Activated CD8-positive, alpha-beta T cell treated with anti-CD3 and anti-CD28 coated beads for 36 hours (primary cell): ENCODE measurements around the gene USP47. TPM values are rescaled to one million over a fixed set of nuclear protein-coding genes. Genes with fewer than 3 reads are reported as not detected.
A peak's percentile ranks its signal among the peaks of the same experiment; 100 is the strongest.

ENCODE experiments used
- ATAC-seq: fragments of 200-7000 bp; cut with Tn5 transposase; one replicate; pipeline ENCODE4 v1.10.0; 2021; ENCODE audit warnings: mild to moderate bottlenecking, moderate library complexity
- CTCF ChIA-PET: fragments of 350-600 bp; sonication (Branson Sonifier 250); formaldehyde crosslinking; loops from one replicate; lab custom pipeline; 2021; ENCODE audit warnings: antibody characterized with exemption; lab: Charles Lee
- POLR2A ChIA-PET: fragments of 350-600 bp; sonication (Branson Sonifier 250); formaldehyde crosslinking; loops from one replicate; lab custom pipeline; 2021; ENCODE audit warnings: antibody characterized with exemption; lab: Charles Lee
- DNase-seq: peaks from one replicate; pipeline ENCODE4 v3.0.0-alpha.2; 2020
- H3K27ac Mint-ChIP-seq: one replicate; pipeline ENCODE4 v1.8.0; 2021; ENCODE audit warnings: mild to moderate bottlenecking, mixed read lengths
- H3K27me3 Mint-ChIP-seq: one replicate; pipeline ENCODE4 v1.8.0; 2021; ENCODE audit warnings: mixed read lengths
- H3K36me3 Mint-ChIP-seq: one replicate; pipeline ENCODE4 v1.8.0; 2021; ENCODE audit warnings: low read depth, mixed read lengths
- H3K4me1 Mint-ChIP-seq: one replicate; pipeline ENCODE4 v1.8.0; 2021; ENCODE audit warnings: low read depth, mixed read lengths
- H3K4me3 Mint-ChIP-seq: one replicate; pipeline ENCODE4 v1.8.0; 2021; ENCODE audit warnings: mild to moderate bottlenecking, moderate library complexity, mixed read lengths
- H3K9me3 Mint-ChIP-seq: one replicate; pipeline ENCODE4 v1.8.0; 2021; ENCODE audit warnings: mixed read lengths
- CTCF ChIP-seq: fragments of 200-600 bp; IDR thresholded peaks from one replicate; pipeline ENCODE4 v1.8.0; 2022; ENCODE audit warnings: antibody characterized with exemption, mild to moderate bottlenecking
- intact Hi-C: fragments of 100-400 bp; cut with micrococcal nuclease; formaldehyde crosslinking; loops from one replicate; pipeline ENCODE4 v1.10.0; 2022
- total RNA-seq, 2 experiments: library from RNA; stranded (reverse); gene quantifications; one replicate each; pipeline ENCODE4 v1.2.3, GENCODE V29; 2021

The USP47 gene
- total RNA-seq, 2 experiments from 2014 or later, result 37.8 to 39.7 TPM

GRCh38 chr11:11862999-11863398 is 21.2 kb downstream of the USP47 start:
- H3K36me3 Mint-ChIP-seq, result peaks cover 16% of the 10 kb centered on the region
- no peak overlapping the region for H3K4me3 Mint-ChIP-seq

GRCh38 chr11:11864332-11864731 is 22.6 kb downstream of the USP47 start:
- TF ChIP-seq CTCF, result no peak
- POLR2A ChIA-PET, result interaction anchor here (0.9 to 1.0 kb wide), 2 partner anchors 11 to 23 kb away, joined by 3 to 4 read pairs; no protein-coding TSS in a partner anchor
- Mint-ChIP-seq H3K4me3 (no peak overlapping the region), H3K4me1 (peaks cover 58% of the 10 kb centered on the region), H3K27ac (no peak overlapping the region), H3K27me3 (no peaks in the 10 kb centered on the region), H3K9me3 (peaks cover 3% of the 10 kb centered on the region), H3K36me3 (peaks cover 19% of the 10 kb centered on the region)
- CTCF ChIA-PET, result interaction anchor here (1.2 to 4.0 kb wide), 3 partner anchors 15 to 76 kb away, joined by 4 to 24 read pairs (median 5); no protein-coding TSS in a partner anchor
- DNase-seq (no peak), ATAC-seq (peak; percentile 64)
- intact Hi-C loops, result no loop called here

More at GRCh38 chr11:11862999-11863398, 21.2 kb downstream of the USP47 start:
- no peak for TF ChIP-seq CTCF
- ChIA-PET POLR2A (interaction anchor here (1.8 kb wide), 1 partner anchor 9 kb away, joined by 5 read pairs; no protein-coding TSS in a partner anchor), CTCF (interaction anchor here (1.2 to 4.0 kb wide), 3 partner anchors 13 to 74 kb away, joined by 3 to 24 read pairs (median 5); no protein-coding TSS in a partner anchor)
- ATAC-seq, result no peak
- H3K27ac Mint-ChIP-seq, result no peak overlapping the region
- H3K4me1 Mint-ChIP-seq, result peaks cover 69% of the 10 kb centered on the region
- no peak for DNase-seq
- intact Hi-C loops, result no loop called here
- no peaks in the 10 kb centered on the region for H3K27me3 Mint-ChIP-seq
- peaks cover 3% of the 10 kb centered on the region for H3K9me3 Mint-ChIP-seq

- CTCF ChIA-PET, result interaction anchor here (1.6 to 4.0 kb wide), 2 partner anchors 15 to 76 kb away, joined by 5 to 24 read pairs; no protein-coding TSS in a partner anchor
- POLR2A ChIA-PET, result interaction anchor here (0.7 to 1.0 kb wide), 3 partner anchors 10 to 49 kb away, joined by 3 to 4 read pairs (median 3); no protein-coding TSS in a partner anchor
- Mint-ChIP-seq H3K27ac (peak overlapping the region; percentile 65), H3K4me1 (peaks cover 59% of the 10 kb centered on the region), H3K9me3 (peaks cover 3% of the 10 kb centered on the region), H3K4me3 (no peak overlapping the region), H3K27me3 (no peaks in the 10 kb centered on the region), H3K36me3 (peaks cover 19% of the 10 kb centered on the region)
- no peak for TF ChIP-seq CTCF
- intact Hi-C loops, result no loop called here
- DNase-seq (no peak), ATAC-seq (peak; percentile 73)
Observed at GRCh38 chr11:11864803-11865202, 23.0 kb downstream of the USP47 start.

- Mint-ChIP-seq H3K4me1 (peaks cover 64% of the 10 kb centered on the region), H3K27me3 (no peaks in the 10 kb centered on the region), H3K4me3 (no peak overlapping the region), H3K36me3 (peaks cover 19% of the 10 kb centered on the region), H3K9me3 (peaks cover 3% of the 10 kb centered on the region), H3K27ac (peak overlapping the region; percentile 65)
- intact Hi-C loops, result no loop called here
- no peak for ATAC-seq
- no peak for DNase-seq
- CTCF ChIA-PET, result interaction anchor here (1.2 to 4.0 kb wide), 7 partner anchors 8 to 78 kb away, joined by 4 to 24 read pairs (median 6); no protein-coding TSS in a partner anchor
- POLR2A ChIA-PET, result no interaction called here
- TF ChIP-seq CTCF, result no peak
Observed at GRCh38 chr11:11865449-11865848, 23.7 kb downstream of the USP47 start.

- POLR2A ChIA-PET, result interaction anchor here (0.6 kb wide), 1 partner anchor 1206 kb away, joined by 5 read pairs; no protein-coding TSS in a partner anchor
- Mint-ChIP-seq H3K27ac (peak overlapping the region; percentile 1), H3K4me3 (no peak overlapping the region), H3K9me3 (peaks cover 3% of the 10 kb centered on the region), H3K27me3 (no peaks in the 10 kb centered on the region), H3K4me1 (peaks cover 66% of the 10 kb centered on the region), H3K36me3 (peaks cover 19% of the 10 kb centered on the region)
- no peak for TF ChIP-seq CTCF
- intact Hi-C loops, result no loop called here
- CTCF ChIA-PET, result interaction anchor here (1.2 to 1.5 kb wide), 6 partner anchors 9 to 78 kb away, joined by 4 to 9 read pairs (median 6); no protein-coding TSS in a partner anchor
- ATAC-seq (no peak), DNase-seq (no peak)
Observed at GRCh38 chr11:11866203-11866602, 24.4 kb downstream of the USP47 start.
